Stimulated activated naive CD8-positive, alpha-beta T cell treated with anti-CD3 and anti-CD28 coated beads, Interleukin-15, Interleukin-2, amounts not matched to agents 100 U/mL and 50 U/mL, for 24 hours (primary cell): ENCODE measurements around the gene DYNLL2.
"Not testable (repeated sequence)": the region's sequence is repeated elsewhere in the genome, so short reads cannot be mapped to it uniquely, and the experiment has no call there.

Experiments
- ATAC-seq: fragments of 150-1000 bp; cut with Tn5 transposase; one replicate; pipeline ENCODE4 v1.10.0; 2021
- DNase-seq: peaks from one replicate; pipeline ENCODE4 v3.0.0; 2021

DYNLL2 gene

GRCh38 chr17:58105093-58105492, 21.9 kb downstream of the DYNLL2 start:
- no peak for ATAC-seq
- no peak for DNase-seq

- no peak for ATAC-seq
- no peak for DNase-seq
These were observed 24.1 kb downstream of the DYNLL2 start for GRCh38 chr17:58107306-58107705.

GRCh38 chr17:58109197-58109596, 26.0 kb downstream of the DYNLL2 start:
- no peak for DNase-seq
- ATAC-seq: no peak

GRCh38 chr17:58110012-58110411, 26.8 kb downstream of the DYNLL2 start:
- ATAC-seq: no peak

DNA sequence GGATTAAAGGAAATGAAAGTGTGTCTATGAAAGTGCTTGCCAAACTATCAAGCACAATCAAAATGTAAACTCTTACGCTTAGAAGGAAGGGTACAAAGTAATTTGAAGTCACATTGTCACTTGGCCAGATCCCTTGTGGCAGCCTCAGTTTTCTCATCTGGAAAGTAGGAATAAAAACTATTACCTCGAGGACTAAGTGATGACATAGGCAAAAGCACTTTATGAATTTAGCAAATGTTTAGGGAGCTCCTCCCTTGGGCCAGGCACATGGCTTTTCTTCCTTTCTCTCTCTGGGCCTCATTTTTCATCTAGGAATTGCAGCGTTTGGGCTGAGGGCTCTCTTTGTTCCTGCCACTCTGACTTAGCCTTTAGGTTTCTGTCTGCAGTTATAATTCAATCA, 28.5 kb downstream of the DYNLL2 start:
- DNase-seq: no peak
- no peak for ATAC-seq

More at GRCh38 chr17:58110012-58110411, 26.8 kb downstream of the DYNLL2 start:
- DNase-seq: no peak

DNA sequence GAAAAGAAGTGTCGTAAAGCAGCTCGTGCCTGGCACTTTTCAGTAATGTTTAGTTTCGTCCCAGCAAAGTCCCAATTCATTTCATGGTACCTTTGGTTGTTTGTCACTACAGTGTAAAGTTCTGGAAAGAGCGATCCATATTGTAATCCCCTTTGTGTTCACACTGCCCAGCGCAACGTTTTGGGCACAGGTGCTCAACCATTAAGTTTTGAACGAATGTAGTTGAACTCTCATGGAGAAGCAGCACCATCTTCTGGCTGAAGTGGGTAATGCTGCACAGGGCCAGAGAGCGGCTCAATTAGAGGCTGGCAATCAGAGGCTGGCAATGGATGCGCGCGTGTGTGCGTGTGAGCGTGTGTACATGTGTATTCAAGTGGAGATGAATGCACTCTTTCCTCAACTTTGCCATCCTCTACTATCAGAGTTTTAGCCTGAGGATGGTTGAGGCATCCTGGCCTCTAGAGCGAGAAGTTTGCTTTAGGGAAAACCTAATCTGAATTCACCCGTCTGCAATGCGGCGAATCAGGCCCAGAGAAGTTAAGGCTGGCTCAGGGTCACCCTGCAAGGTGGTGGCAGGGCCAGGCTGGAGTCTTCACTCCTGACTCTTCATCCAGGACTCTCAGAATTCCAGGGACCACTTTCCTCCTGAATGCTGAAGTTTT, 29.9 kb downstream of the DYNLL2 start:
- ATAC-seq: peak; percentile 84

DNA sequence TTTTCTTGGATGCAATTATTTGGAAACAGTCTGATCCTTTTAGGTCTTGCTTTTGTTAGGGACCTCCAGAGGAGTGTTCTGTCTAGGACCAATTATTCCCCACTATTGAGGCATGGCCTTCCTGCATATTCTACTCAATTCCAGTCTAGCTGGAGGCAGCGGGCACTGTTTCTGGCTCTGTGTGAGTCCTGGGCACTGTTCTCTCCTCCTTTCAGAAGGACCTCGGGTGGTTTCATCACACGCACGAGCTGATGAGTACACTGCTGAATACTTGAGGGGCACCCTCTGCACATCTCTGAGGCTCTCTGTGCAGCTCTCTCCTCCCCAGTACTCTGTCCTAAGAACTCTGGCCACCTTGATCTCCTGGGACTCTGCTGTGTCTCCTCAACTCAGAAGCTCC, 30.7 kb downstream of the DYNLL2 start:
- DNase-seq (no peak), ATAC-seq (no peak)

More for the DNA sequence above, 29.9 kb downstream of the DYNLL2 start:
- peak; percentile 86 for DNase-seq

DNA sequence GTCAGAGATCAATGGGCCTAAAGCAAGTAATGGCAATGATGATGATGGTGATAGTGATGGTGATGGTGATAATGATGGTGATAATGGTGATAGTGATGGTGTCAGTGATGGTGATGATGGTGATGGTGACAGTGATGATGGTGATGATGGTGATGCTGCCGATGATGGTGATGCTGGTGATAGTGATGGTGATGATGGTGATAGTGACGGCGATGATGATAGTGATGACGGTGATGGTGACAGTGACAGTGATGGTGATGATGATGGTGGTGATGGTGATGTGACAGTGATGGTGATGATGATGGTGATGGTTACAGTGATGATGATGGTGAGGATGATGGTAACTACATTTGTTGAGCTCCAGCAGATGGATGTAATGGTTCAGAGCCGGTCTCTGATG, 34.2 kb downstream of the DYNLL2 start:
- DNase-seq: no peak
- no peak for ATAC-seq

DNA sequence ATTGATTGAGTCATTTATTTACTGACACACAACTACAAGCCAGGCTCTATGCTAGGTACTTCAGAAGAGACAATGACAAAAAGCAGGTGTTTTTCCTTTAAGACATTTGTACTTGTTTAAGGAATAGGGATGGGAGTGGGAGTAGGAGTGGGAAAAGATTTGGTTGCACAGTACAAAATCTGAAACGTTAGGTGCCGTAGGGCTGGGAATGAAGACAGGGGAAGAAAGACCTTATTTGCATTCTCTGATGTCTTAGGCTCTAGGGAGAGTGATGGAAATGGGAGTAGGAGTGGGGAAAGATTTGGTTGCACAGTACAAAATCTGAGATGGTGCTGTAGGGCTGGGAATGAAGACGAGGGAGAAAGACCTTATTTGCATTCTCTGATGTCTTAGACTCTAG, 36.3 kb downstream of the DYNLL2 start:
- DNase-seq: no peak
- ATAC-seq: no peak

DNA sequence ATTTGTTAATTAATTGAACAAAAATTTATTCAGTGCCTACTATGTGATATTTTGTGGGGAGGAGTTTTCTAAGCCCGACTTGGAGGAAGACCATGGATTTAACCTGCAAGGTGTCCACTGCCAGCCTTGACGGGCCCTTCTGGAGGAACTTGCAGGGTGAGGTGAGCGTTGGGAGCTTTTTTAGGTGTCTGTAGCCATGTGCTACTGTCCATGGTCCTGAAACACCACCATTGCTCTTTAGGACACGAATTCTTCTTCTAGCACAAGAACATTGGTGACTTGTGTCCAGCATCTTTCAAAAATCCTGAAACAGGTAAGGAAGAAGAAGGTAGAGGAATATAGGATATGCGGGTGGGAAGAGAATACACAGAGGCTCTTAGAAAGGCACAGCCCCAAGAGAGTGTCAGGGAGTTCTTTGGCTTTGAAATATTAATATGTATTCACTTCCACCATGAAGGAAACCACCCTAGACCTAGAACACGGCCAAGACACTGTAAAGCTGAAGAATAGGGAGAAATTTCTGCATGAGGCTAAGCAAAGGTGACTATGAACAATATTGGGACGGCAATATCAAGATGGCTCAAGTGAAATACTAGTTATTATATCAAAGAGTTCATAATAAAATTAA, 37.1 kb downstream of the DYNLL2 start:
- DNase-seq: peak; percentile 41
- no peak for ATAC-seq

- ATAC-seq: no peak
- DNase-seq: no peak
These were observed 38.7 kb downstream of the DYNLL2 start for GRCh38 chr17:58121925-58122324.

- no peak for ATAC-seq
- no peak for DNase-seq
These were observed 44.6 kb downstream of the DYNLL2 start for GRCh38 chr17:58127846-58128245.

DNA sequence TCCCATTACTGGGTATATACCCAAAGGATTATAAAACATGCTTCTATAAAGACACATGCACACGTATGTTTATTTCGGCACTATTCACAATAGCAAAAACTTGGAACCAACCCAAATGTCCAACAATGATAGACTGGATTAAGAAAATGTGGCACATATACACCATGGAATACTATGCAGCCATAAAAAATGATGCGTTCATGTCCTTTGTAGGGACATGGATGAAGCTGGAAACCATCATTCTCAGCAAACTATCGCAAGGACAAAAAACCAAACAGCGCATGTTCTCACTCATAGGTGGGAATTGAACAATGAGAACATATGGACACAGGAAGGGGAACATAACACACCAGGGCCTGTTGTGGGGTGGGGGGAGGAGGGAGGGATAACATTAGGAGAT, 49.5 kb downstream of the DYNLL2 start:
- ATAC-seq, DNase-seq: not testable (repeated sequence)

GRCh38 chr17:58136669-58137279, 53.6 kb downstream of the DYNLL2 start:
- no peak for ATAC-seq
- no peak for DNase-seq

GRCh38 chr17:58141505-58141904, 58.3 kb downstream of the DYNLL2 start:
- DNase-seq (no peak), ATAC-seq (no peak)

GRCh38 chr17:58143335-58143734, 60.1 kb downstream of the DYNLL2 start:
- not testable (repeated sequence) for ATAC-seq, DNase-seq

- no peak for DNase-seq
- ATAC-seq: no peak
These were observed 61.6 kb downstream of the DYNLL2 start for GRCh38 chr17:58144801-58145200.
